WI38 (cell line): ENCODE results near the gene C1QTNF1.
"Not testable (repeated sequence)": the region's sequence is repeated elsewhere in the genome, so short reads cannot be mapped to it uniquely, and the experiment has no call there.

Experiments
- H3K4me3 ChIP-seq: 2 replicates; pipeline ENCODE4 v1.5.1; 2011; ENCODE audit warnings: low read depth, mild to moderate bottlenecking, control low read depth, low read length
- TF ChIP-seq, protein P1 (sequence below): IDR thresholded peaks from 2 replicates; pipeline ENCODE4 v1.5.1; 2012; ENCODE audit warnings: low read depth, mild to moderate bottlenecking, control low read depth, low read length

The C1QTNF1 gene

GRCh38 chr17:79017546-79018369 is 6.2 kb upstream of the C1QTNF1 start:
- TF ChIP-seq, protein P1, sequence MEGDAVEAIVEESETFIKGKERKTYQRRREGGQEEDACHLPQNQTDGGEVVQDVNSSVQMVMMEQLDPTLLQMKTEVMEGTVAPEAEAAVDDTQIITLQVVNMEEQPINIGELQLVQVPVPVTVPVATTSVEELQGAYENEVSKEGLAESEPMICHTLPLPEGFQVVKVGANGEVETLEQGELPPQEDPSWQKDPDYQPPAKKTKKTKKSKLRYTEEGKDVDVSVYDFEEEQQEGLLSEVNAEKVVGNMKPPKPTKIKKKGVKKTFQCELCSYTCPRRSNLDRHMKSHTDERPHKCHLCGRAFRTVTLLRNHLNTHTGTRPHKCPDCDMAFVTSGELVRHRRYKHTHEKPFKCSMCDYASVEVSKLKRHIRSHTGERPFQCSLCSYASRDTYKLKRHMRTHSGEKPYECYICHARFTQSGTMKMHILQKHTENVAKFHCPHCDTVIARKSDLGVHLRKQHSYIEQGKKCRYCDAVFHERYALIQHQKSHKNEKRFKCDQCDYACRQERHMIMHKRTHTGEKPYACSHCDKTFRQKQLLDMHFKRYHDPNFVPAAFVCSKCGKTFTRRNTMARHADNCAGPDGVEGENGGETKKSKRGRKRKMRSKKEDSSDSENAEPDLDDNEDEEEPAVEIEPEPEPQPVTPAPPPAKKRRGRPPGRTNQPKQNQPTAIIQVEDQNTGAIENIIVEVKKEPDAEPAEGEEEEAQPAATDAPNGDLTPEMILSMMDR: no peak
- no peak overlapping the region for H3K4me3 ChIP-seq

GRCh38 chr17:79018370-79018695 is 5.6 kb upstream of the C1QTNF1 start:
- TF ChIP-seq, protein P1: no peak
- no peak overlapping the region for H3K4me3 ChIP-seq

GRCh38 chr17:79019261-79019631 is 4.7 kb upstream of the C1QTNF1 start:
- no peak overlapping the region for H3K4me3 ChIP-seq
- TF ChIP-seq, protein P1: no peak

DNA sequence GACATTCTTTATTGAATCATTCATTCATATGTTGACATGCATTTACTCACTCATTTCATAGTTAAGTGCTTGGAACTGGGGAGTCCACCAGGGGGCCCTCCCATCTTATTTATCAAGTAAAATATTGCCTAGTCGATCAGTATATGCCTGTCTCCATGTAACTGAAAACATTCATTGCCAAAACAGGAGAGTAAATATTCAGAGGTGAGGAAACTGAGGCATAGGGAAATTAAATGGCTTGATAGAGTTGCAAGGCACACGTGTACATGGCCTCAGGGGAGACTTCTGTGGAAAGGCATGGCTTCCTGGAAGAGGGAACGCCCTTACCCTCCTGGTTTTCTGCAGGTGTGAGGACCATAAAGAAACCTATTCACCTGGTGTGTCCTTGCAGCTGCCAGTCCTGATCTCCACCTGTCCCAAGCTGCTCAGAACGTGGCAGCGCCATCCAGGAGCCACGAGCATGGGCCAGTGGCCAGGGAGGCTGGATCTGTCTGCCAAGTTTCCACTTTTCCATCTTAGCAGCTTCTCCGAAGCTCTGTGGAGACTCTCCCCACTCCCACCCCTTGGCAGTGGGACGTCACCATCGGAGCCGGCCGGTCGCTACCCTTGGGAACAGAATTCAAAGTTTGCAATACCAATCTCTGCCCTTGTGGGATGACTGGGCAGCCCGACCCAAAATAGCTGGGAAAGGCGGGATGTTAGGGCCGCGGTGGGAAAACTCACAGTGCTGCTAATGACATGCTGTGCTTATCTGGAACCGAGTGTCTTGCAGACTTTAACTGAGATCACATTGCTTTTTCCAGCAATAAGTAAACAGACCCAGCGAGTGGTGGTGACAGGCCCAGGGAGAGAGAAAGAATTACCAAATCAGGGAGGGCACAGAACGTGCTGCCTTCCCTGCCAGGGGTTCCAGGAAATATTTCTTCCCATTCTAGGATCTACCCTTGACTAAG is 4.1 kb upstream of the C1QTNF1 start:
- no peak overlapping the region for H3K4me3 ChIP-seq
- TF ChIP-seq, protein P1: peak; percentile 65

DNA sequence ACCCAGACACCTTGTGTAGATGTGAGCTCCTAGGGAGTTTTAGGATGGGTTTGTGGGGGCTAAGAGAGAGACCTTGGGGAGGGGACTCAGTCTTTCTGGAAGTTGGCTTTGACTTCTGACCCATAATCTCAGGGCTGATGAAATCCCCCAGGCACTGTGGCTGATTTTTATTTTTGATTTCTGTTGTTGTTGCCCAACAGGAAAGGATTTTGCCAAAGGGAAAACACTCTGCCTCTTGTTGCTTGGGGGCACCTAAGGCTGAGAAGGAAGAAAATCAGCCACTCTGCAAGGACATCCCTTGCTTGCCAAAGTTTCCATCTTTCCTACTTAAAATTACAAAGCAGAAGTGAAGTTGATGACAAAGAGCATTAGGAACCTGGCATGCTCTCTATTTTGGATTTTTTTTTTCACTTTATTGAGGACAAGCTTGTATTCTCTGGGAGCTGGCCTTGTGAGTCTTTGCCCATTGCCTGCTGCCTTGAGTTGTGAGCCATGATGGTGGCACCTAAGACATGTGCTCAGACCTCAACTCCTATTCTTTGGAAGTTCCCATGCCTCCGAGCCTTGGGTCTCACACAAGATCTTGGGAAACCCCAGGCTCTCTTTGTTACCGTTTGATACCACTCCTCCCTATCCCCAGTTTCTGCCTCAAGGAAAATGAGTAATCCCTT is 3.2 kb upstream of the C1QTNF1 start:
- TF ChIP-seq, protein P1: no peak
- H3K4me3 ChIP-seq: no peak overlapping the region

GRCh38 chr17:79021929-79022328 is 2.0 kb upstream of the C1QTNF1 start:
- not testable (repeated sequence) for H3K4me3 ChIP-seq

GRCh38 chr17:79022507-79022991 is 1.4 kb upstream of the C1QTNF1 start:
- H3K4me3 ChIP-seq: no peak overlapping the region
- TF ChIP-seq, protein P1: no peak
